Right forelimb (tissue), 1 donor: ENCODE results near the gene BAG5.
"Not testable (repeated sequence)": the region's sequence is repeated elsewhere in the genome, so short reads cannot be mapped to it uniquely, and the experiment has no call there.

Source experiments
- DNase-seq: peaks from one replicate; pipeline ENCODE4 v3.0.0-alpha.2; 2018

Gene BAG5, protein sequence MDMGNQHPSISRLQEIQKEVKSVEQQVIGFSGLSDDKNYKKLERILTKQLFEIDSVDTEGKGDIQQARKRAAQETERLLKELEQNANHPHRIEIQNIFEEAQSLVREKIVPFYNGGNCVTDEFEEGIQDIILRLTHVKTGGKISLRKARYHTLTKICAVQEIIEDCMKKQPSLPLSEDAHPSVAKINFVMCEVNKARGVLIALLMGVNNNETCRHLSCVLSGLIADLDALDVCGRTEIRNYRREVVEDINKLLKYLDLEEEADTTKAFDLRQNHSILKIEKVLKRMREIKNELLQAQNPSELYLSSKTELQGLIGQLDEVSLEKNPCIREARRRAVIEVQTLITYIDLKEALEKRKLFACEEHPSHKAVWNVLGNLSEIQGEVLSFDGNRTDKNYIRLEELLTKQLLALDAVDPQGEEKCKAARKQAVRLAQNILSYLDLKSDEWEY

GRCh38 chr14:103562429-103563225 lies at the start of gene BAG5, which contains the start of gene COA8:
TSS of gene BAG5 (minus strand) at chr14:103562657. CDS start at chr14:103561164, 1,493 bp downstream.
TSS of gene COA8 (plus strand) at chr14:103562960. CDS start at chr14:103563002, 42 bp downstream.
- peak; percentile 93 for DNase-seq

GRCh38 chr14:103611215-103611614 lies 48.8 kb upstream of the BAG5 start:
- no peak for DNase-seq

DNA sequence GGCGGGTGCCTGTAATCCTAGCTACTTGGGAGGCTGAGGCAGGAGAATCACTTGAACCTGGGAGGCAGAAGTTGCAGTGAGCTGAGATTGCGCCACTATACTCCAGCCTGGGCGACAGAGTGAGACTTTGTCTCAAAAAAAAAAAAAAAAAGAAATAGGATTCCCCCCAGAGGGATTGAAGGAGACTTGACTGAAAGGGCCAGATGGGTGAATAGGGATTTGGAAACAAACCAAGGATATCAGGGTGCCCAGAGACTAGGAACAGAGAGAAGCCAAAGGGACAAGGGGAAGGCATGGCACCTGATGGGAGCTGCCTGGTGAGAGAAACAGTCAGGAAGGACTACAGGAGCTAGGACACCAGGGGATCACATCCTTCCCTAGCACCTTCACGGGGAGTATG lies 46.6 kb upstream of the BAG5 start:
- DNase-seq: not testable (repeated sequence)

DNA sequence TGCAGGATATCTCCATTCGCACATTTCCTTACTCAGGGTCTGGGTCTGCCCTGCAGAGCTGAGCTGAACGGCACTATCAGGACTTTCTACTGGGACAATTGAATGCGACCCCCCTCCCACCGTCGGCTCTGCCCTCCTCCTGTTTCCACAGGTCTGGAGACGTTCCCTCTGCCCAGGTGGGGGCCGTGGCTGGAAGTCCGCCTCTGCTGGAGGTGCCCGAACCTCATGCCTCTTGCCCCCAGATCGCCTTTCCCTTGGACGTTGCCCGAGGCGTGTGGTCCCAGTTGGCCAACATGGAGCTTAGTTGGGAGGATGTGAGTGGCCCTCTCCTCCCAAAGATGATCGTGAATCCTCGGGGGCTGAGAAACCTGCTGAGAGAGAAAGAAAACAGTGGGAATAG lies 45.4 kb upstream of the BAG5 start:
- DNase-seq: no peak

DNA sequence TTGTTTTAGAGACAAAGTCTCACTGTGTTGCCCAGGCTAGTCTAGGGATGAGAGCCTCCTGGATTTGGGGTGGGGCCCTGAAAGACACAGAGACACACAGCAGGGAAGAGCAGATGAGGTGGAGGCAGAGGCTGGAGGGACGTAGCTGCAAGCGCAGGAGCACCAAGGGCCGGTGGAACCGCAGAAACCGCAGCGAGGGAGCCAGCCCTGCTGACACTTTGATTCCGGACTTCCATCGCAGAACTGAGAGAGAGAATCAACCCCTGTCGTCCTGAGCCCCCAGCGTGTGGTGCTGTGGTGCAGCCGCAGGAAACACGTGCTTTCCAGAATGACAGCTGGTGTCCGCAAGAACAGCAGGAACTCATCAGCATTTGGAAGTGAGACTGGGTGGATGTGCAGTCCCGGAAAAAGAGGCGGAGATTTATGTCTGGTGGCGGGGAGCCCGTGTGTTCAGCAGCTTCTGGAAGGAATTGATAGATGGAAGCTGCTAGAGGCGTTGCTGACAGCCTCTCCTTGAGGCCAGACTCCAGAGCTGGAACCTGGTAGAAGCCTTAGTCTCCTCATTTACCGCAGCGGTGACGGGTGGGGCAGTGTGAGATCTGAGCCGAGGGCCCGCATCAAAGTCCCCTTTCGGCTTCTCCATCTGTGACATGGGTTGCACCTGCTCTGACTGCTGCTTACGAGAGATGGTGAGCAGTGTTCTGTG lies 44.7 kb upstream of the BAG5 start:
- DNase-seq: peak; percentile 92

DNA sequence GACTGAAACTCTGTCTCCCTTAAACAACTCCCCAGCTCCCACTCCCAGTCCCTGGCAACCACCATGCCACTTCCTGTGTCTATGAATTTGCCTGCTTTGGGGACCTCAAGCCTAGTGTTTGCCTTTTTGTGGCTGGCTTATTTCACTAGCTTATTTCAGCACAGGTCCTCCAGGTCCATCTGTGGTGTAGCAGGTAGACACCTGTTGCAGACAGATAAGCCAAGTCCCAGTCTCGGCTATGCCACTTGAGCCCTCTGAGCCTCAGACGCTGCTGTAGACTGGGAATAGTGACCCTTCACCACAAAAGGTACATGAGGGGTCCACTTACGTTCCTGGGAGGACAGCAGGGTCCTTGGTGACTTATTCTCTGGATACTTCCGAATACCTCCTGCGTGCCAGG lies 42.2 kb upstream of the BAG5 start:
- no peak for DNase-seq

DNA sequence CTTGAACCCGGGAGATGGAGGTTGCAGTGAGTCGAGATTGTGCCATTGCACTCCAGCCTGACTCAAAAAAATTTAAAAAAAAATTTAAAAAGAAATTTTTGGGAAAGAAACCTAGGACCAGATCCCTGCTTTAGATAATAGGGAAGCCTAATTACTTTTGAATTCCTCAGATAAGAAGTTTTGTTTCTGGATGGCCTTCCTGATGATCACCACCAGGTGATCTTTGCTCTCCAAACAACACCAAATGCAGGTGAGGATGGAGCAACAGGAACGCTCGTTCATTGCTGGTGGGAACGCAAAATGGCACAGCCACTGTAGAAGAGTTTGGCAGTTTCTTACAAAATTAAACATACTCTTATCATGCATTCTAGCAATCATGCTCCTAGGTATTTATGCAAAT lies 38.0 kb upstream of the BAG5 start:
- DNase-seq: no peak

GRCh38 chr14:103597623-103598377 lies 35.3 kb upstream of the BAG5 start:
- DNase-seq: no peak

DNA sequence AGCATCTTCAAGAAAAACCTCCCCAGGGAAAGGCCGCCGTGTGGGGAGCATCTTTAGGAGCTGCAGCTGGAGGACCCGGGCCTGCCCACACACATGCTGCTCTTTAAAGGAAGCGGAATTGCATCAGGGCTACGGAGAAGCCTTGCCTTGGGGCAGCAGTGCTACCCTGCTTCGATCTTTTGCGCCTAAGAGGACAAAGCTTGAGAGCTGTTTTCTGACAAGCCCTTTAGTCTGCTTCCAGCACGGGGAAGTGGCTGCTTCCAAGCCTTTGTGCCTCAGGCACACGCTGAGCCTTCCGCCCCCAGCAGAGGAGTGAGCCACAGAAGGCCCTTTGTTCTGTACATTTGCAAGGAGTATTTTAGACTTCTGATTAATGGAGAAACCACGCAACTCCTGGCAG lies 31.8 kb upstream of the BAG5 start:
- no peak for DNase-seq

DNA sequence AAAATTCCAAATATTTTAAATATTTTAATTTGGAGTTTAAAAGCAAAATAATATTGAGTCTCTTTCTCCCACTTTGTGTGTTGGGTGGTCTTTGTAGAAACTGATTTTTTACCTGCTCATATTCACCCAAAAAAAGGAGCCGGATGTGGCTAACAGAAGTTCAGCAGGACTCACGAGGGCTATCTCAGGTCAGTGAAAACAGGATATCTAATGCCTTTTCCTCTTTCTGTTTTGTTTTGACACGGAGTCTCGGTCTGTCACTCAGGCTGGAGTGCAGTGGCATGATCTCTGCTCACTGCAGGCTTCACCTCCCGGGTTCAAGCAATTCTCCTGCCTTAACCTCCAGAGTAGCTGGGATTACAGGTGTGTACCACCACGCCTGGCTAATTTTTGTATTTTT lies 31.1 kb upstream of the BAG5 start:
- no peak for DNase-seq

GRCh38 chr14:103584326-103584915 lies 22.0 kb upstream of the BAG5 start:
- DNase-seq: no peak

GRCh38 chr14:103581954-103582703 lies 19.7 kb upstream of the BAG5 start:
- DNase-seq: no peak

DNA sequence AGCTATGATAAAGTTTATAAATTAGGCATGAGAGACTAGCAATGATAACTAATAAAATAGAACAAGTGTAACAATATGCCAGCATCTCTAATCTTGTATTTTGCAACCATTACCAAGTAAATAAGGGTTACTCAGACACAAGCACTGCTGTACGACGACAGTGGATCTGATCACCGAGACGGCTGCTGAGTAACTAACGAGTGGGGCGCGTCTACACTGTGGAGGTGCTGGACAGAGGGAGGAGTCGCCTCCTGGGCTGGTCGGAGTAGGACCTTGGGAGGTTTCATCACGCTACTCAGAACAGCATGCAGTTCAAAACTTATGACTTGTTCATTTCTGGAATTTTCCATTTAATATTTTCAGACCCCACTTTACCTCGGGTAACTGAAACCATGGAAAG lies 18.7 kb upstream of the BAG5 start:
- no peak for DNase-seq

DNA sequence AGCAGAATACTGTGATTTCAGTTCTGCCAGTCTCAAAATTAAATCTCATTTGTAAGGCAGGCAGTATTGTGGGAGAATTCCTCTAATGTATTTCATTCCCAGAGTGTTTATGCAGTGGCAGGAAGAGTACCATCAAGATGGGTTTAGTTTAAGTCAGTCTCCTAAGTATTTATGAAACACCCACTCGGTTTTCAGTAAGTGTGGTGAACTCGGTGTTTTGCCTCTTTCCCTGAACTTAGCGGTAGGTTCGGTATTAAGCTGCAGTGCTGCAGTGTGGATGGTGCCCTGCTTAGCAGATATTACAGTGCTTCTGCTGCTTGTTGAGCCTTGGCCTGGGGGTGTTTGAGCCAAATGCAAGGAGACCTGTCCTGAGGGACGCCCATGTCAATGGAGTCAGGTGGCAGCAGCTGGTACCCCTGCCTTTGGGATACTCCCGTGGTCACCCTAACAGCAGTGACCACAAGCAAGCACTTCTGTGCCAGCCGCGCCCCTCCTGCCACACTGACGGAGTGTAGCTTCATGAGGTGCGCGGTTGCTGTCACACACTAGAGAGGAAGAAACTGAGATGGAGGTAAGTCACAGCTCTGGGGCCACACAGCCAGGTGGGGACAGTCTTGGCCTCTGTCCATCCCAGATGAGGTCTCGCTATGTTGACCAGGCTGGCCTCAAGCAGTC lies 16.1 kb upstream of the BAG5 start:
- DNase-seq: no peak

DNA sequence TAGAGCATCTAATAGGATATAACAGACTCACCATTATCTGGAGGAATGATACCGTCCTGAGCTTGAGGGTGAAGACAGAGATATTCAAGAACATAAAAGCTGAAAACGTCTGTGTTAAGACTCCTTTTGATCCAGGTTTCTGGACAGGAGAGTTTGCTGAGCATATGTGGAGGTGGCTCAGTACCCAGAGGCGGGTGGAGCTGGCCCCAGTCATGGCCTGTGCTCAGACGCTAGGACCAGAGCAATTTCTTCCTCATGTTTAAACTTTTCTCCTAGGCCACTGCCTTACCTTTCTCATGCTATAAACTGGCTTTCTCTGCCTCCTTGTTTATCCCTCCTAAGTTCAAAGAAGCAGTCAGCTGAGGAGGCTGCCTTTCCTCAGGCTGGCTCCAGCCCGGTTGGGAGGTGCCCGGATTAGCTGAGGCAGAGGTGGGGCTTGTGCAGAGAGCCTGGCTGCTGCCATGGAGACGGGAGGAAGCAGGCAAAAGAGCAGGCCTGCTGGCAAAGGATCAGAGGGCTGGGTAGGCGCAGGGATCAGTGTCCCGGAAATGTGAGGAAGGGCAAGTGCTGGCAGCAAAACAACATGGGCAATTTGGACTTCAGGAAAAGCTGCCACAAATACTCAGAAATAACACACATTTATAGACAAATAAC lies 14.0 kb upstream of the BAG5 start:
- DNase-seq: peak; percentile 82

DNA sequence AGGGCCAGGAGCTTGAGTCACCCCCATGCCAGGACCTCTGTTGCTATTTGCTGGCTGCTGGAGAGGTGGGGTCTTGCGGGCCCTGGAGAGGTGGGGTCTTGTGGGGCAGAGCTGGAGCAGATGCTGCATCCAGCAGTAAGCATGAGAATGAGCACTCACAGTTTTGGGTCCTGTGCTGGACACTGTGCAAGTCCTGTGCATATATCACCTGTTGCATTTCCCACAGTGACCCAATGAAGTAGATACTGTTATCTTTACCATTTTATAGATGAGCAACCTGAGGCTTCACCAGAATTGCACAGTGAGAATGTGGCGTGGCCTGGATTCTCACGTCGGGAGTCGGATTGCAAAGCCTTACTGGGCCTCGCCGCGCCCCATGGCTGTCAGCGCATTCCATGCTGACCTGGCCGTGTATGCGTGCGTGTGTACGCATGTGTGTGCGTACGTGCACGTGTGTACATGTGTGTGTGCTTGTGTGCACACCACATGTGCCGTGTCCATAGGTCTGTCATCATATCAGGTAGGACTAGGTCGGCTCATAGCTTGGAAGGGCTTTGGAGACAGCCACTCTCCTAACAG lies 12.3 kb upstream of the BAG5 start:
- DNase-seq: no peak

DNA sequence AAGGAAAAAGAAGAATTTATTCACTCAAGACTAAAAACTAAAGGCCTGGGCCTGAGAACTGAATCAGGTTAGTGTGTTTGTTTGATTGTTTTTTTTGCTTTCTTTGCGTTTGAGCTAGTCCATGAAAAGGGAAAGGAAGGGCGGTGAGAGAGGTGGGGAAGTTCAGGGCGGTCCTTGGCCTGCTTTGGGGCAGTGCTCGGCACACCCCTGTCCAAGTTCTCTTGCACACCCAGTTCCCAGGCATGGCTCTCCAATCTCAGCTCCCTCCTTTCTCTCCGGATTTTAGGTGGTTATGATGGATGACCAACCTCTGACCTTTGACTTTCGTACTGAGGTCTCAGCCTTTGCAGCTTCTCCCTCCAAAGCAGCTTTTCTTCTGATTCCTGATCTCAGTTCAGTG lies 11.6 kb upstream of the BAG5 start:
- DNase-seq: no peak

GRCh38 chr14:103569408-103569807 lies 7.0 kb upstream of the BAG5 start:
- no peak for DNase-seq

DNA sequence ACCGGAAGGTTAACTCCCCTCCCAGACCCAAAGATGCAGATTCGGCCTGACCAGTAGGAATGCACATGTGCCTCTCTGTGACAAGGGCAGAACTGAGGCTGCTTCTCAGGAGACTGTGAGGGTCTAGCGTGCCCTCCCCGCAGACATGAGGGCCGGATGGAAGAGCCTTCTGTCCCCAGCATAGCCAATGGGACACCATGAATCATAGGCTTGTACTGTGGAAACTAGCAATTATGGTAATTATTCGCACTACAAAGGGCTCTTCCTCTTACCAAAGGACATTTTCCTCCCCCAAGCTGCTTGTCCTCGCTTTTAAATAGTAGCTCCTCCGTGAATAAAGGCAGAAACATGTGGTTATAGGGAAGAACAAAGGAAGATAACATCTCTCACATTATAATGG lies 6.5 kb upstream of the BAG5 start:
- DNase-seq: no peak
